GM21447 (cell line): ENCODE data around the gene ZNF436.

Experiments used
- ATAC-seq: cut with Tn5 transposase; IDR thresholded peaks from one replicate; pipeline ENCODE4 v1.9.1; 2021; ENCODE audit not compliant: unreplicated experiment

The ZNF436 gene

DNA sequence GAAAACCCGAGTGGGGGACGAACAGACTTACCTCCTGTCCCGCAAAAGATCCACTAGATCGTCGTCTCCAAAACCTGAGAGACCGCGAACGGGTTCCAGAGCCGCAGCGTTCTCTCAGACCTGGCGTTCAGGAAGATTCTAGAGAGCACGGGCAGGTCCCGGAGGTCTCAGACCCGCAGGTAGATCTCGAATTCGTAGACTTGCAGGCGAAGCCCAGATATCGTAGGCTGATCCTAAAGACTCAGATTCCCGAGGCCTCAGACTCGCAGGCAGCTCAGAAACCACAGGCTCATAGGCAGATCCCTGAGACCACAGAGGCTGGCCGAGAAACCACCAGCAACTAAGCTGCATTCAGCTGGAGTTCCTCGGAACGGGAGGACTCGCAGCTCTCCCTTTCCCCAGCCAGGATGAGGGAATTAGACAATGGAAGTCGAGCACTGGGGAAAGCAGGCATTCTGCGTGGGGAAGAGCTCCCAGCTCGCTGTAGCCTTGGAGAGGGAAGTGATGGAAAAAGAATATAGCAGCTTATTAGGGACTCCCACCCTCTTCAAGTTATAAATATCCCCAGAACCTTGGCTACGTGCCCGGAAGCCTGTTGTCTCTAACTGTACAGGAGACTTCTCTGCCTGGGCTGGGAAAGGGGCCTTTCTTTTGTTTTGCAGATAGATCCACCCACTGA is at the start of gene ZNF436:
TSS of gene ZNF436 (minus strand) at position 502 of the 679 bp plus-strand sequence. CDS start 1,831 bp downstream, outside the sequence.
- ATAC-seq, result no peak

DNA sequence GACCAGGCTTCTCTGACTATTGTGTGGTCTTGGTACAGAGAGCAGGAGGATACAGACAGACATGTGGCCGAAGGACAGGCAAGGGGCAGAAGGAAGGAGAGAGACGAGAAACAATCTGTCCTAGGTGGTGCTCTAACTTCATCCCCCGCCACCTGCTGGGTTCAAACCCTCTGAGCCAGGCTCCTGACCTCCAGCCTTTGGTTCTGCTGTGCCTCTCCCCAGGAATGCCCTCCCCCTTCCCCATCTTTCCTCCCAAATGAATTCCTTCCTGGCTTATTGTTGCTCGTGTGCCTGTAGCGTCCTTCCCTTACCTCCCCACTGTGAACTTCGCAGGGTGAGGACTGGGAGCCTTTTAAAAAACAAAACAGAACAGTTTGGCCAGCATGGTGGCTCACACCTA is 49.5 kb upstream of the ZNF436 start:
- no peak for ATAC-seq

DNA sequence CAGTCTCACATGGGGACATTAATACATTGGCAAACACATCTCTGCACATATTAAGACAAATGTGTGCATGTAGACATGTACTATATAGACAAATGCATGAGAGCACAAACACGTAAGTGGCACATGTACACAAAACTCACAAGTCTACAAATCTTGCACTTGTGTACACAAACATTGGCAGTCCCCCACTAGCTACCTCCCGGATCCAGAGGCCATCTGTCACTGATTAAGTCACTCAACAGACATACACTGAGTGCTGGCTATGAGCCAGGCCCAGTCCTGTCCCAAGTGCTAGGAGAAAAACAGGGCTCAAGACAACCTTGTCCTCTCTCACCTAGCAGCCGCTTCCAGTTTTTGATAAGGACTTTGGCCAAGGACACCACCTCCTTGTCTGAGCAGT is 47.9 kb upstream of the ZNF436 start:
- ATAC-seq, result no peak

DNA sequence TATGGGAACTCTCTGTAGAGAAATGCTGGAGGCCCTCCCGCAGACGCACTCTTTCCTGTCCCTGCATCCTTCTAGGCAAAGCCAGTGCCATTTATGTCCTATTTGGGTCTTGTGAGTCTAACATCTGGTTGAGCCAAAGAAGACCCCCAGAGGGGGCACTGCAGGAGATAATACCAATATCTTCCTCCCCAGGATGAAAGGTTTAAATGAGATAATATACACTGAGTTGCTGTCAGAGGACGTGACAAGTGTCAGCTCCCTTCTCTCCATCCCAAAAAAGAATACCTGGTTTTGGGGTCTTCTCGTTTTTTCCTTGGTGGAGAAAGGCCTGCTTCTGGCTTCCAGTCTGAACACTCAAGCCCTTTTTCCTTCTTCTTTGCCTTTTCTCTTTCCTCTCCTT is 47.3 kb upstream of the ZNF436 start:
- ATAC-seq, result no peak

DNA sequence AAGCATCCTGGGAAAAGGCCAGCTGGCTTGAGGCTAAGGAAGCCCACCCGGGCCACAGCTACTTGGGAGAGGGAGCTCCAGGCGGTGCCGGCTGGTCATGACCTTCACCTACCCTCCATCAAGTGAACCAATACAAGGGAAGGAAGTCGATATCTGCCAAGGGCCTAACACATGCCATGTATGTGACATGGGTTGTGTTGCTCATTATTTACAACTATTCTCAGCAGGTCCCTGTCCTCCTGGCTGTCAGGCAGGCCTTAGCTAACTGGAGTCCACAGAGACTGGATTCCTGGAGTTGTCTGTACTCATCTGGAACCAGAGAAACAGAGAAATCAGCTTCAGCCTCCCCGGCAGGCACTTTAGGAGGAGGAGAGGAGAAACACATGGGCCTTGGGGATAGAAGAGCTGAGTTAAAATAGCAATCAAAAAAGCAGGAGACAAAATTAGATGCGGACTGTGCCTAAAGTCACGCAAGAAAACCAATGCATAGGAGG is 39.2 kb upstream of the ZNF436 start:
- ATAC-seq, result no peak

DNA sequence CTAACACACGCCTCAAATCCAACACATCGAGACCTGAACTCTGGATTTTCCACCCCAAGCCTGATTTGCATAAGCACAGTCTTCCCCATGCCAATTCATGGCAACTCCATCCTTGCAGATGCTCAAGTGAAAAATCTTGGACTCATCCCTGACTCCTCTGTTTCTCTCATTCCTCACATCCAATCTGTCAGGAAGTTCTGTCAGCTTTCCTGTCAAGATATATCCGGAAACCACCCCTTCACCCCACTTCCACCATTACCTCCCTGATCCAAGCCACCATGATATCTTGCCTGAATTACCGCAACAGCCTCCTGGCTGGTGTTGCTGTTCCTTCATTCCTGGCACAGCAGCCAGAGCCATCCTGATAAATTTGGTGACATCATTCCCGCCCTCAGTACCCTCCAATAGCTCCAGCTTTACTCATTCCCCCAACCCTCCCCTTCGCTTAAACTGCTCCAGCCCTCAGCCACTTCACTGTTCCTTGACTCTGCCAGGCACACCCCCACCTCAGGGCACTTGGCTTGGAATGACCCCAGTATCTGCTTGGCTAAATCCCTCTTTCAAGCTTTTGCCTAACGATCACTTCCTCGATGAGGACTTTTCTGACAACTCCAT is 37.5 kb upstream of the ZNF436 start:
- ATAC-seq, result no peak

DNA sequence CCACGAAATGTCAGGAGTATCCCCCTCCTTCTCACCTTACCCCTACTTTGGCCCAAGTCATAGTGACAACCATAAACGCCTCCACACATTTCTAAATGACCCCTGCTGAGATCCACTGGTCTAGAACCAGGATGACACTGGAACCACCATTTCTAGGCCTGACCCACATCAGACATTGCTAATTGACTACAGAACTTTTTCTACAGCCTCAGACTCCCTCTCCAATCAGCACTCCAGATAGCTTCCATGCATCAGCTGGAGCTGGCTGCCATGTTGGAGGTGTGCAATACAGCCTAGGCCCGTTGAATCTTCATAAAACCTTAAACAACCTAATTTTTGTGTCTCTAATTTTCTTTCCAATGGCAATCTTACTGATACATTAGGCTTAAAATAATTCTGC is 36.3 kb upstream of the ZNF436 start:
- ATAC-seq, result no peak

DNA sequence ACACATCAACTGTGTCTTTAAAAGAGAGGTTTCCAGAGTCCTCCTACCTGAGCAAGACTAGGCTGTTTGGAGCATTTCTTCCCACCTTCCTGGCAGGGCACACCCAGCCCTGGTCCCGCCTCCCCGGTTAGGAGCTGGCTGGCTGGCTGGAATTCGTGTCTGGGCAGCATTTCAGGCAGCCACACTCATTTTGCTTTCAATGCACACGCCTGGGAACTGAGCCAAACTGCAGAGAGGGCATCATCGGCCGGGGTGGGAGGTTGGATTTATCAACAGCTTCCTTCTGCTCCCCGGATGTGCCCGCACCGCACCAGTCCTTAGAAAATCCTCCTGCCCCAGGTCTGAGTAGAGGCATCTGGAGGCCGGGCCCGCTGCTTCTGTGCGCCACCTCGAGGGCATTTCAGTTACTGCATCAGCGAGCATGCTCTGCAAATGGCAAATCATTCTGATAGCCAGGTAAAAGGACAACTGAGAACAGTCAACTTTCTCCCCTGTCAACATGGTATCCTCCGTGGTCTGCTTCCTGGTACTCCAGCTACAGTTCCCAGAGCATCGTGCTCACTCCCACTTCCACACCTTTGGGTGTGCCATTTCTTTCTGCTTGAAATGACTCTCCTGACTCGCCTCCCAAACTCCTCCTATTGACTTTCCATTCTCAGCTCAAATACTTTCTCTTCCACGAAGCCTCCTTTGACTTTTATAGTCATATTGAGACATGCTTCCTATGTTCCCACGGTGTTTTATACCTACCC is 34.3 kb upstream of the ZNF436 start:
- no peak for ATAC-seq

DNA sequence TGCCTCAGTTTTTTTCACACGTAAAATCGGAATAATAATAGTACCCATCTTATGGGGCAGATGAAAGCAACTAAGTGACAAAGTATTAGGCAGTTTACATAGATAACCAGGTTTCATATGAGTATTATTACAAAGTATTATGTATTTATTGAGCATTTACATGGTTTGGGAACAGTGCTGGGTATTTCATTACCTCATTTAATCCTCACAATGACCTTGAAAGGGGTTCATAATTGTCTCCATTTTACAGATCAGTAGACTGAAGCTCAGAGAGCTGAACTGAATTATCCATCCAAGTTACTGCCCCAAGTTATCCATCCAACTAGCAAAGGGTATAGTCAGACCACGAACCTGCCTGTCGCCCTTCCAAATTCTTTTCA is 33.7 kb upstream of the ZNF436 start:
- ATAC-seq, result no peak

DNA sequence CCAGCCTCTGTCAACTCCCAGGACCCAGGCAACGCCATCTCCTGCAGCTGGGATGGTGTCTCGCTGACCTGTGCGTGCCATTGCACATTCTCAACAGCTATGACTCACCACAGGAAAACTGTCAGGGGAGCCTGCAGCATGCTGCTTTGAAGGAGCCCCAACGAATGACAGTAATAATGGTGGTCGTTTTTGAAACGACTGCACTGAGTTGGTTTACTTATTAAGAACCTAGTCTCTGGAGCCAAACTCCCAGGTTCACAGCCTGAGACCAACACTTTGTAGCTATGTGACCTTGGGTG is 33.4 kb upstream of the ZNF436 start:
- no peak for ATAC-seq

DNA sequence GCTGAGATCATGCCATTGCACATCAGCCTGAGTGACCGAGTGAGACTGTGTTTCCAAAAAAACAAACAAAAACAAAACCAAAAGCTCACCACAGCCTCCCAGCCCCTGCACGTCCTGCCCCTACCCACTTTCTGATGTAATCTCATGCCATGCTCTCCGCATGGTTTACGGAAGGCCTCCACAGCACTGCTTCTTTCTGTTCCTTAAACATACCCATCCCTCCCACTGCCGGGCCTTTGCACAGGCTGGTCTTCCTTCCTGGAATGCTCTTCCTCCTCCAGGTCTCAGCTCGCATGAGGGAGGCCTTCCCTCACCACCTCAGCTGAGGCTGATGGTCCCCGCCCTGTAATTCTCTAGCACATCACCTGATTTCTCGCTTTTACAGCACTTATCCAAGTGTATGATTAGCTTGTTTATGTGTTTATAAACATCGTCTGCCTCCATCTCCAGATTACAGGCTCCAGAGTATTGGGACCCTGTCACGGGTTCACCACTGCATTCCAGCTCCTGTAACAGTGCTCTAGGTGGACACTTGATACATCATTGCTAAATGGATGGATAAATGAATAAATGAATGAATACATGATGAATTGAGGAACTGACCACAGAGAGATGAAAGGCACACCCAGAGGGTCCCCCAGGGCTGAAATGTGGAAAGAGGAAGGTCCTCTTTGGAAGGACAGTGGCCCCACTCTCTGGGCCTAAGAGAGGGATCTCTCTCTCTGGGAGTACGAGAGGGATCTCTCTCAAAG is 32.8 kb upstream of the ZNF436 start:
- ATAC-seq, result no peak

DNA sequence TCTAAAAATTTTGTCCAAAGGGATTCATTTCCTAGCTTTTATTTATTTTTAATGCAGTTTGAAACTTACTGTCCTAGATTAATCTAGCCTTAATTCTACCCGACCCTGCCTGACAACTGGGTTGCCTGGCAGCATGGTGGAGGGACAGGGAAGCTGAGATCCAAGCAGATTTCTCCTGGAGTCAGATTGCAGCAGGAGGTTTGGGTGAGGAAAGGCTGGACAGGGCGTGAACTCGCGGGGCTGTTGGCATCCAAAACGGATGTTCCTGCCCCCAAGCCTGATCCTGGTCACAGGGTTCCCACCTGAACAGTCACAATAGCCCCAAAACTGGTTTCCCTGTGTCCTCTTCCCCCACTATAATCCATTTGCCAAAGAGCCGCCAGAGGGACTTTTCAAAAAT is 31.7 kb upstream of the ZNF436 start:
- no peak for ATAC-seq

DNA sequence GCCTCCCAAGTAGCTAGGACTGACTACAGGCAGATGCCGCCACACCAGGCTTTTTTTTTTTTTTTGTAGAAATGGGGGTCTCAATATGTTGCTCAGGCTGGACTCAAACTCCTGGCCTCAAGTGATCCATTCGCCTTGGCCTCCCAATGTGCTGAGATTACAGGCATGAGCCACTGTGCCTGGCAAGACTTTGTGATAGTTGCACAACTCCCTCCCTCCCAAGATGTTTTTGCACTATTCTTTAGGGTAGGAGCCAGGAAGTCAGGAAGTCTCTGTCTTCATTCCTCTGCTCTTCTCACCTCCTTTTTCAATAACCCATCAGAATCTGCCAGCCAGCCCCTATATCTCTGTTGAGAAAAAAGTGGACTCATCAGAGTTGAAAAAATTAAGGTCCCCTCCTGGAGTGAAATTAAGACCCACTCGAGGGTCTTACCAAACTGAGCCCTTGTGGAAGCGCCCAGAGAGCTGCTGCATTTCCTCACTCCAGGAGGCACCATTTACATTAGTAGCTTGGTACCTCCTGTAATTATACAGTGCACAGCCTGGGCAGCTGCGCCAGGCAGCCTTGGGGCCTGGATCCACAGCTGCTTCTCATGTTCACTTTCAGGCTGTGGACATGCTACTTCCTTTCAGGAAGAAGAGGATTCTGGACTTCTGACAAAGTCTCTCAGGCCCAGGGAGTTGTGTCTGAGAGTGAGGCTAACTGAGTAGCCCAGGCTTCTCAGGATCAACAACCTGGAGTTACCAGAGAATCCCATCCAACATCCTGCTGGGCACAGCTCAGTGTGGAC is 30.9 kb upstream of the ZNF436 start:
- no peak for ATAC-seq

DNA sequence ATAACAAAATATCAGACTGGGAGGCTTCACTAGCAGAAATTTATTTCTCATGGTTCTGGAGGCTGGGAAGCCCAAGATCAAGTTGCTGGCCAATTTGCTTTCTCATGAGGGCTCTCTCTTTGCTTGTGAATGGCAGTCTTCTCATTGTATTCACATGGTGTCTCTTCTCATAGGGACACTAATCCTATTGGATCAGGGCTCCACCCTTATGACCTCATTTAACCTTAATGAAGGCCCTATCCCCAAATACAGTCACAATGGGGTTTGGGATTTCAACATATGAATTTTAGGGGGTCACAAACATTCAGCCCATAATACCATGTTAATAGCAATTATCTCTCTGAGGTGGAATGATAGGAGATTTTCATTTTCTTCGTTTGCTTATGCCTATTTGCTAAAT is 29.6 kb upstream of the ZNF436 start:
- no peak for ATAC-seq

DNA sequence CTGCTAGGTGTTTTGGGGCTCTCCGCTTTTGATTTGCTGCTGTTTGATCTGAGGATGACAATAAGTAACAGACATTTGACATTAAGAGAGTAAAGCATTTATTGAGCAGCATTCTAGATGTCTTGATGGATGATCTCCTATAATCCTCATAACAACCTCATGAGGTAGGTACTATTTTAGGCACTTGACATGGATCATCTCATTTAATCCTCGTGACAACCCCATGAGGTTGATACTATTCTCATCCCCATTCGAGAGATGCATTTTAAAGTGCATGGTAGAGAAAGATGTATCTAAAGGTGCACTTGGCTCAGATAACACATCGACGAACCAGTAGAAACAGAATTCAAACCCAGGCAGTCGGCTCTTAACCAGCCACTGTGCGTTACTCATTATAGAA is 28.3 kb upstream of the ZNF436 start:
- no peak for ATAC-seq

DNA sequence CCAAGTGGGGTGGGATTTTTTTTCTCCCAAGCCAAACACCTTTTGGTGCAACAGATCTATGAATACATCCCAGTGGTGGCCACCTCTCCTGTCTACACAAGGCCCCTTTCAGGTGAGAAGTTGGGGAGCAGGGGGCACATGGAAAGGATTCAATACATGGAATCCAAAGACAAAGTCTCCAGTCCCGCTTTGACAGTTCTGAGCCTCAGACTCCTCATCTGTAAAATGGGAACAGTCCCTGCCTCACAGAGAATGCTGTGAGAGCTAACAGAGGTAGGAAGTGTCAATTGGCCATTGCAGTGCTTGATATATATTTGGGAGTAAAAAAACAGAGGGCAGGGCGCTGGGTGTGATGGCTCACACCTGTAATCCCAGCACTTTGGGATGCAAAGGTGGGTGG is 26.7 kb upstream of the ZNF436 start:
- ATAC-seq, result no peak

DNA sequence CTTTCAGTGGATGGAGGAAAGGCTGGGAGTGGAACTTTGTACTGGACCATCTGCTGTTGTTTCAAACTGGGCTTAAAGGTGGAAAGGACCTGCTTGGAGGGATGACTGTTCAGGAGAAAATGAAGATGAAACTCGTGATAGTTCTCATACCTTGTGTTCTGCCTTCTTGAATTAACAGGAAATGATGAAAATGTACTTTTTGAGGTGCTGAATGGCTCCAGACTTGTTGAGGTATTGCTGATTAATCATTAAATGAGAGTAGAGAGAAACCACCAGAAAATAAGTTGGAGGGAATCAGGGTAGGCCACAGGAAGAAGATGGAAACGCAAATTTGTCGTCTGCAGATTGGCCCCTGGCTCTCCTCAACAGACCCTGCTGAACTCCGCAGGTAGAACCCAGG is 26.2 kb upstream of the ZNF436 start:
- no peak for ATAC-seq

DNA sequence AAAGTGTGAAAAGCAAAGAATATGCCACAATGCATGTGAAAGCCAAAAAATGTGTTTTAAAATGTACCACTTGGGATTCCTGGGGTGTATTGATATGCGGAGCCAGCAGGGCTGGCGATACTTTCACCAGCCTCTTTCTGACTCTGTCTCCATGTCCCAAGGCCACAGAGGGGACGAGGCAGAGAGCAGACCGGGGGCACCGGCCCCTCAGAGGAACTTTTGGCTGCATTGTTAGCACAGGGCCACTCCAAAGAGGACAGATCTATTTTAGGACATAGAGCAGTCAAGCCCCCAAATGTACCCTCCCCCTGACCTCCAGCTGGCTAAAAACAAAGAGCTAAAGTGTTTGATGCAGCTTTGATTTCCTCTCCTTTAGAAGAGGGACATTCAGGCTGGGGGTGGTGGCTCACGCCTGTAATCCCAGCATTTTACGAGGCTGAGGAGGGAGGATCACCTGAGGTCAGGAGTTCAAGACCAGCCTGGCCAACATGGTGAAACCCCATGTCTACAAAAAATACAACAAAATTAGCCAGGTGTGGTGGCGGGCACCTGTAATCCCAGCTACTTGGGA is 25.6 kb upstream of the ZNF436 start:
- no peak for ATAC-seq

DNA sequence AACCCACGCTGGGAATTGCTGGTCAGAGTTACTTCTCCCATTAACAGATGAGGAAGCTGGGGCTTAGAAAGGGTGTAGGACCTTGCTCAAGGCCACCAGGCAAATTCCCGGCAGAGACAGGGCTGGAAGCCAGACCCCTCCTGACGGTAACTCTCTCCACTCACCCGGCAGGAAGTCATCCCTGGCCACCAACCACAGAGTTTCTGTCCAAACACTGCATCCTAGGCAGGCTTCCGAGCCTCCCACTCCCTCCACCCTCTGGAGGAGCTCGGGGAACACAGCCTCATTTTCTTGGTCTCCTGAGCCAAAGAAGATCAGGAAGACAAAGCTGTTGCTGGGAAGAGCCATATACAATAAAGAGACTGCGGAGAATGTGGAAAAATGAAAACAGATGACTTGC is 25.0 kb upstream of the ZNF436 start:
- ATAC-seq, result no peak

DNA sequence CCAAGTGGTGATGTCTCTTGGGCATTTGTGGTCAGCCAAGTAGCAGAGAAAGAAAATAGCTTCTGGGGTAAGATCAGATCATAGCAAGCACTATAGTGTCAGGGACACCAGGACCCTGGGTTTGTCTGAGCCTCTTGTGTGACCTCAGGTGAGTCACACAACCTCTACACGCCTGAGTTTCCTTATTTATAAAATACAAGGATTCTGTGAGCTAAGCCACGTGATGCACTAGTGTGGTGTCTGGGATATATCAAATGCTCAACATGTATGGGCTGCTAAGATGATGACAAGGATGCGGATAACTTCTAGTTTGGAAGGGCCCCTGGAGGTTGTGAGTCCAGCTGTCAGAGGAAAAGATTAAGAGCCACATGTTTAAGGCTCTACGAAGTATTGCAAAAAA is 24.5 kb upstream of the ZNF436 start:
- no peak for ATAC-seq

DNA sequence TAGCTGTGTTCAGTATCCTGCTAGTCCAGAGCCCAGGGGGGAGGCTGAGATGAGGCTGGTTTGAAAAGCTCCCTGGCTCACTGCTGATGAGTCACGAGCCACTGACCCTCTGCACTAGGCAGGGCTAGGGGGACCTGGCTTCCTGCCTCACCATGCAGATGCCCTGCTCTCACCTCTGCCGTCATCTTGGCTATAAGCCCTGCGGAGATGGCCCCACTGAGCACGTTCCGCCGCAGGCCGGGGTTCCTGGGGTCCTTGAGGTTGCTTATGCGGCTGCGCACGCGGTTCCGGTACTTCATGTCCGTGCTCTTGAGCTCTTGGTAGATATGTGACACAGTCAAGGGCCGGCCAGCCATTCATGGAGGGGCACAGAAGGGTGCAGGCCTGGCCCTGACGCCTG is 24.1 kb upstream of the ZNF436 start:
- ATAC-seq, result no peak
